Hepatocyte (in vitro differentiated cells): ENCODE results near the gene KRTAP4-9. TPM values are rescaled to one million over a fixed set of nuclear protein-coding genes. Genes with fewer than 3 reads are reported as not detected.
"Not testable (repeated sequence)": the region's sequence is repeated elsewhere in the genome, so short reads cannot be mapped to it uniquely, and the experiment has no call there.

Source experiments
- DNase-seq: peaks from one replicate; pipeline ENCODE4 v3.0.0-alpha.2; 2016; ENCODE audit warnings: low spot score
- H2AFZ ChIP-seq: fragments of 200-600 bp; sonication (generic); 2 replicates; pipeline ENCODE4 v1.6.0; 2016; ENCODE audit warnings: antibody characterized with exemption, mild to moderate bottlenecking
- H3K27ac ChIP-seq: fragments of 200-600 bp; sonication (generic); 2 replicates; pipeline ENCODE4 v1.5.1; 2016; ENCODE audit warnings: mild to moderate bottlenecking
- H3K27me3 ChIP-seq: fragments of 200-600 bp; sonication (generic); 2 replicates; pipeline ENCODE4 v1.6.1; 2016
- H3K36me3 ChIP-seq: fragments of 200-600 bp; sonication (generic); replicated peaks from 2 replicates; pipeline ENCODE4 v1.5.1; 2016; ENCODE audit warnings: low read depth; ENCODE audit not compliant: insufficient read depth
- H3K4me1 ChIP-seq: fragments of 200-600 bp; sonication (generic); 2 replicates; pipeline ENCODE4 v1.5.1; 2016; ENCODE audit warnings: mild to moderate bottlenecking, moderate library complexity; ENCODE audit not compliant: insufficient read depth
- H3K4me2 ChIP-seq: fragments of 200-600 bp; sonication (generic); 2 replicates; pipeline ENCODE4 v1.6.0; 2016
- H3K4me3 ChIP-seq: fragments of 200-600 bp; sonication (generic); 2 replicates; pipeline ENCODE4 v1.5.1; 2016; ENCODE audit warnings: mild to moderate bottlenecking
- H3K79me2 ChIP-seq: fragments of 200-600 bp; sonication (generic); 2 replicates; pipeline ENCODE4 v1.6.0; 2017; ENCODE audit warnings: mild to moderate bottlenecking
- H3K9me2 ChIP-seq: fragments of 200-600 bp; sonication (generic); replicated peaks from 2 replicates; pipeline ENCODE4 v1.6.0; 2017; ENCODE audit warnings: mild to moderate bottlenecking; ENCODE audit not compliant: insufficient read depth
- H3K9me3 ChIP-seq: fragments of 200-600 bp; sonication (generic); 2 replicates; pipeline ENCODE4 v1.5.1; 2016; ENCODE audit warnings: low read depth, mild to moderate bottlenecking
- H4K20me1 ChIP-seq: fragments of 200-600 bp; sonication (generic); 2 replicates; pipeline ENCODE4 v1.6.0; 2016; ENCODE audit warnings: mild to moderate bottlenecking; ENCODE audit not compliant: insufficient read depth, poor library complexity, severe bottlenecking
- CTCF ChIP-seq: fragments of 200-600 bp; sonication (generic); IDR thresholded peaks from 2 replicates; pipeline ENCODE4 v1.5.1; 2016; ENCODE audit warnings: antibody characterized with exemption, mild to moderate bottlenecking; ENCODE audit not compliant: poor library complexity
- EZH2 ChIP-seq: fragments of 200-600 bp; sonication (generic); IDR thresholded peaks from 2 replicates; pipeline ENCODE4 v1.6.1; 2016; ENCODE audit warnings: antibody characterized with exemption, mild to moderate bottlenecking, borderline replicate concordance
- EZH2phosphoT487 ChIP-seq: fragments of 200-600 bp; sonication (generic); IDR thresholded peaks from one replicate; pipeline ENCODE4 v1.6.1; 2018; ENCODE audit warnings: antibody characterized with exemption, mild to moderate bottlenecking, low read depth, moderate library complexity; ENCODE audit not compliant: unreplicated experiment, severe bottlenecking
- WGBS: methylation state at CpG from one replicate; pipeline ENCODE4 v1.1.6; 2016; ENCODE audit warnings: low lambda C conversion rate; ENCODE audit errors: missing lambda C conversion rate; 5-methylcytosine and 5-hydroxymethylcytosine counted together
- polyA plus RNA-seq: library from polyadenylated mRNA; unstranded; fragments of >200 nt; fragmentation: Nextera tagmentation; extraction: Ambion mirVana; gene quantifications from 2 replicates; pipeline ENCODE4 v1.2.1, GENCODE V29; 2016
- total RNA-seq: library from RNA; depleted of rRNA; stranded (reverse); fragments of >200 nt; gene quantifications from 2 replicates; pipeline ENCODE4 v1.2.3, GENCODE V29; 2014

The KRTAP4-9 gene
- total and polyA plus RNA-seq, 2 experiments from 2014 or later: not detected

GRCh38 chr17:41111151-41111885 is 6.1 kb downstream of the KRTAP4-9 start:
- TF ChIP-seq EZH2 (no peak), CTCF (no peak), EZH2phosphoT487 (no peak)
- Histone ChIP-seq H3K4me1 (no peaks in the 10 kb centered on the region), H2AFZ (no peak overlapping the region), H3K27ac (no peak overlapping the region), H3K36me3 (no peaks in the 10 kb centered on the region), H3K27me3 (no peaks in the 10 kb centered on the region), H4K20me1 (no peaks in the 10 kb centered on the region), H3K4me2 (no peak overlapping the region), H3K9me3 (no peaks in the 10 kb centered on the region), H3K9me2 (no peaks in the 10 kb centered on the region), H3K79me2 (no peaks in the 10 kb centered on the region), H3K4me3 (no peak overlapping the region)
- no peak for DNase-seq
- 83% methylated on average over 2 of the region's 2 CpGs for WGBS

- no peak for TF ChIP-seq CTCF
- no peak for TF ChIP-seq EZH2phosphoT487
- TF ChIP-seq EZH2: no peak
- 72% methylated on average over 5 of the region's 5 CpGs for WGBS
- H3K27ac ChIP-seq: no peak overlapping the region
- no peak overlapping the region for H3K4me2 ChIP-seq
- H3K9me2 ChIP-seq: no peaks in the 10 kb centered on the region
- DNase-seq: no peak
- H4K20me1 ChIP-seq: no peaks in the 10 kb centered on the region
- H3K36me3 ChIP-seq: no peaks in the 10 kb centered on the region
- H2AFZ ChIP-seq: no peak overlapping the region
- H3K9me3 ChIP-seq: no peaks in the 10 kb centered on the region
- no peaks in the 10 kb centered on the region for H3K27me3 ChIP-seq
- no peak overlapping the region for H3K4me3 ChIP-seq
- H3K79me2 ChIP-seq: no peaks in the 10 kb centered on the region
- H3K4me1 ChIP-seq: no peaks in the 10 kb centered on the region
Measured at GRCh38 chr17:41116297-41116696, 11.1 kb downstream of the KRTAP4-9 start.

GRCh38 chr17:41117846-41118386 is 12.7 kb downstream of the KRTAP4-9 start, which contains the start of gene KRTAP4-11:
KRTAP4-11 (minus strand) TSS chr17:41118373; CDS start chr17:41118315, 58 bp downstream.
- not testable (repeated sequence) for H3K79me2 ChIP-seq, H4K20me1 ChIP-seq, DNase-seq, H3K9me2 ChIP-seq, H3K4me1 ChIP-seq, H3K36me3 ChIP-seq, H3K9me3 ChIP-seq, H2AFZ ChIP-seq, H3K4me2 ChIP-seq, H3K27me3 ChIP-seq, H3K4me3 ChIP-seq, H3K27ac ChIP-seq
- 90% methylated on average over 10 of the region's 10 CpGs for WGBS

- Histone ChIP-seq H3K27me3 (no peaks in the 10 kb centered on the region), H3K4me2 (no peak overlapping the region), H3K4me1 (no peaks in the 10 kb centered on the region), H3K4me3 (no peak overlapping the region), H3K9me3 (no peaks in the 10 kb centered on the region), H3K27ac (no peak overlapping the region), H4K20me1 (no peaks in the 10 kb centered on the region), H3K9me2 (no peaks in the 10 kb centered on the region), H3K36me3 (no peaks in the 10 kb centered on the region), H2AFZ (no peak overlapping the region), H3K79me2 (no peaks in the 10 kb centered on the region)
- TF ChIP-seq EZH2phosphoT487 (no peak), EZH2 (no peak), CTCF (no peak)
- no peak for DNase-seq
- 97% methylated on average over 4 of the region's 4 CpGs for WGBS
Measured at GRCh38 chr17:41118721-41119120, 13.5 kb downstream of the KRTAP4-9 start.

GRCh38 chr17:41119696-41120690 is 14.8 kb downstream of the KRTAP4-9 start:
- not testable (repeated sequence) for H4K20me1 ChIP-seq, H3K27me3 ChIP-seq, H3K4me3 ChIP-seq, H3K4me2 ChIP-seq, H3K79me2 ChIP-seq, H3K9me2 ChIP-seq, H3K27ac ChIP-seq, H3K4me1 ChIP-seq, H3K9me3 ChIP-seq, DNase-seq, H2AFZ ChIP-seq, H3K36me3 ChIP-seq
- 79% methylated on average over 11 of the region's 11 CpGs for WGBS
